Putamen (tissue), 1 donor: ENCODE results near the gene MAP4K3.
A peak's percentile ranks its signal among the peaks of the same experiment; 100 is the strongest.

ENCODE experiments used
- DNase-seq: peaks from one replicate; pipeline ENCODE4 v3.0.0-alpha.2; 2016; ENCODE audit warnings: low spot score

The MAP4K3 gene

GRCh38 chr2:39443009-39443408 lies 5.9 kb upstream of the MAP4K3 start:
- no peak for DNase-seq

GRCh38 chr2:39437522-39438296 lies 624 bp upstream of the MAP4K3 start:
- peak; percentile 18 for DNase-seq

- peak; percentile 21 for DNase-seq
Measured at GRCh38 chr2:39435741-39436591, 1.1 kb downstream of the MAP4K3 start.

GRCh38 chr2:39435234-39435633 lies 1.9 kb downstream of the MAP4K3 start:
- DNase-seq = peak; percentile 32

- DNase-seq = no peak
Measured at GRCh38 chr2:39434233-39434897, 2.7 kb downstream of the MAP4K3 start.

GRCh38 chr2:39433586-39434195 lies 3.4 kb downstream of the MAP4K3 start:
- DNase-seq = no peak

GRCh38 chr2:39432701-39433100 lies 4.4 kb downstream of the MAP4K3 start:
- no peak for DNase-seq

- DNase-seq = no peak
Measured at GRCh38 chr2:39431592-39432316, 5.3 kb downstream of the MAP4K3 start.

GRCh38 chr2:39429746-39430145 lies 7.3 kb downstream of the MAP4K3 start:
- DNase-seq = no peak

- DNase-seq = no peak
Measured at GRCh38 chr2:39424951-39425350, 12.1 kb downstream of the MAP4K3 start.

- no peak for DNase-seq
Measured at GRCh38 chr2:39422700-39423099, 14.4 kb downstream of the MAP4K3 start.

GRCh38 chr2:39421354-39421753 lies 15.7 kb downstream of the MAP4K3 start:
- no peak for DNase-seq

GRCh38 chr2:39419282-39420223 lies 17.5 kb downstream of the MAP4K3 start:
- no peak for DNase-seq

- no peak for DNase-seq
Measured at GRCh38 chr2:39418491-39418890, 18.6 kb downstream of the MAP4K3 start.

- DNase-seq = no peak
Measured at GRCh38 chr2:39416140-39416539, 20.9 kb downstream of the MAP4K3 start.

GRCh38 chr2:39413063-39413737 lies 23.9 kb downstream of the MAP4K3 start:
- no peak for DNase-seq

GRCh38 chr2:39411181-39411944 lies 25.7 kb downstream of the MAP4K3 start:
- no peak for DNase-seq

- DNase-seq = no peak
Measured at GRCh38 chr2:39409697-39410389, 27.2 kb downstream of the MAP4K3 start.
